PC-9 (cell line): Measurements from ENCODE around the gene RHBDD3.

Source experiments
- EZH2 ChIP-seq: fragments of 200-600 bp; sonication (generic); IDR thresholded peaks from 2 replicates; pipeline ENCODE4 v1.8.0; 2017; ENCODE audit warnings: antibody characterized with exemption, low read depth
- TF ChIP-seq, protein P1 (sequence below): fragments of 200-600 bp; sonication (generic); conservative IDR thresholded peaks from 2 replicates; pipeline ENCODE4 v1.6.1; 2017; ENCODE audit warnings: mixed run types, antibody characterized with exemption, mild to moderate bottlenecking, moderate library complexity

GRCh38 chr22:29290061-29290460, 22.3 kb upstream of the RHBDD3 start:
- TF ChIP-seq, protein P1, sequence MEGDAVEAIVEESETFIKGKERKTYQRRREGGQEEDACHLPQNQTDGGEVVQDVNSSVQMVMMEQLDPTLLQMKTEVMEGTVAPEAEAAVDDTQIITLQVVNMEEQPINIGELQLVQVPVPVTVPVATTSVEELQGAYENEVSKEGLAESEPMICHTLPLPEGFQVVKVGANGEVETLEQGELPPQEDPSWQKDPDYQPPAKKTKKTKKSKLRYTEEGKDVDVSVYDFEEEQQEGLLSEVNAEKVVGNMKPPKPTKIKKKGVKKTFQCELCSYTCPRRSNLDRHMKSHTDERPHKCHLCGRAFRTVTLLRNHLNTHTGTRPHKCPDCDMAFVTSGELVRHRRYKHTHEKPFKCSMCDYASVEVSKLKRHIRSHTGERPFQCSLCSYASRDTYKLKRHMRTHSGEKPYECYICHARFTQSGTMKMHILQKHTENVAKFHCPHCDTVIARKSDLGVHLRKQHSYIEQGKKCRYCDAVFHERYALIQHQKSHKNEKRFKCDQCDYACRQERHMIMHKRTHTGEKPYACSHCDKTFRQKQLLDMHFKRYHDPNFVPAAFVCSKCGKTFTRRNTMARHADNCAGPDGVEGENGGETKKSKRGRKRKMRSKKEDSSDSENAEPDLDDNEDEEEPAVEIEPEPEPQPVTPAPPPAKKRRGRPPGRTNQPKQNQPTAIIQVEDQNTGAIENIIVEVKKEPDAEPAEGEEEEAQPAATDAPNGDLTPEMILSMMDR: no peak
- TF ChIP-seq EZH2: no peak
